GM12878 (cell line): ENCODE results near the gene HMGB2. TPM values are rescaled to one million over a fixed set of nuclear protein-coding genes. Genes with fewer than 3 reads are reported as not detected.

Source experiments
- DPF2 ChIP-seq: fragments of 450-650 bp; IDR thresholded peaks from 2 replicates; pipeline ENCODE4 v1.6.1; 2017; ENCODE audit warnings: mild to moderate bottlenecking
- MXI1 ChIP-seq: fragments of 150-350 bp; IDR thresholded peaks from 2 replicates; pipeline ENCODE4 v1.6.1; 2011; ENCODE audit warnings: low read depth, mild to moderate bottlenecking, inconsistent platforms, low read length, improper control_type of control experiment
- NR2C2 ChIP-seq: IDR thresholded peaks from 2 replicates; pipeline ENCODE4 v1.6.1; 2011; ENCODE audit warnings: borderline replicate concordance, low read depth; ENCODE audit not compliant: control insufficient read depth, insufficient read length
- SMARCA5 ChIP-seq: fragments of 450-650 bp; IDR thresholded peaks from 2 replicates; pipeline ENCODE4 v1.6.1; 2017; ENCODE audit warnings: mild to moderate bottlenecking
- SP1 ChIP-seq: IDR thresholded peaks from one replicate; pipeline ENCODE4 v1.6.1; 2011; ENCODE audit warnings: low read depth, low read length
- TAF1 ChIP-seq: IDR thresholded peaks from 2 replicates; pipeline ENCODE4 v1.6.1; 2011; ENCODE audit warnings: mild to moderate bottlenecking, low read depth, low read length, borderline replicate concordance
- TBL1XR1 ChIP-seq: IDR thresholded peaks from 2 replicates; pipeline ENCODE4 v1.6.1; 2012; ENCODE audit warnings: low read depth, low read length, improper control_type of control experiment
- TCF3 ChIP-seq: IDR thresholded peaks from 2 replicates; pipeline ENCODE4 v1.6.1; 2012; ENCODE audit warnings: low read depth, mild to moderate bottlenecking, low read length, borderline replicate concordance; ENCODE audit not compliant: insufficient read depth
- ZNF207 ChIP-seq: fragments of 450-650 bp; IDR thresholded peaks from 2 replicates; pipeline ENCODE4 v1.6.1; 2014; ENCODE audit warnings: antibody characterized with exemption, mild to moderate bottlenecking, borderline replicate concordance
- polyA plus RNA-seq, 11 experiments: library from polyadenylated mRNA; depleted of rRNA in 4 of 11; unstranded in 6 of 11; stranded (reverse) in 5 of 11; fragments of >200 nt; fragmentation: Nextera tagmentation in 4 of 11; fragmentation: Illumina TruSeq in 1 of 11; extraction: Ambion mirVana in 4 of 11; extraction: Trizol in 1 of 11; gene quantifications; 1 replicate in 1 of 11; 2 replicates in 10 of 11; pipeline versions ENCODE4 v1.2.1 to v1.2.3, GENCODE V29; 2011 to 2016; ENCODE audit warnings: inconsistent platforms in 2 of 11, missing spikeins in 2 of 11, low read depth in 1 of 11
- total RNA-seq, 4 experiments: library from RNA; depleted of rRNA in 3 of 4; stranded (reverse); fragments of >200 nt in 3 of 4; fragmentation: Illumina TruSeq in 1 of 4; extraction: Trizol in 1 of 4; gene quantifications; 2 replicates each; pipeline versions ENCODE4 v1.2.1 to v1.2.3, GENCODE V29; 2013 to 2021
- TF ChIP-seq, protein P1 (sequence below): fragments of 450-650 bp; conservative IDR thresholded peaks from 2 replicates; pipeline ENCODE4 v1.6.1; 2017; ENCODE audit warnings: mild to moderate bottlenecking, moderate library complexity
- TF ChIP-seq, protein P2 (sequence below): fragments of 150-350 bp; IDR thresholded peaks from 2 replicates; pipeline ENCODE4 v1.6.1; 2016; ENCODE audit warnings: low read depth, low read length

Gene HMGB2
- total and polyA plus RNA-seq, 10 of the 15 experiments (the other 5 are each of a cell fraction or from before 2014, with no cell fraction given), result 260 to 961 (median 668) TPM

DNA sequence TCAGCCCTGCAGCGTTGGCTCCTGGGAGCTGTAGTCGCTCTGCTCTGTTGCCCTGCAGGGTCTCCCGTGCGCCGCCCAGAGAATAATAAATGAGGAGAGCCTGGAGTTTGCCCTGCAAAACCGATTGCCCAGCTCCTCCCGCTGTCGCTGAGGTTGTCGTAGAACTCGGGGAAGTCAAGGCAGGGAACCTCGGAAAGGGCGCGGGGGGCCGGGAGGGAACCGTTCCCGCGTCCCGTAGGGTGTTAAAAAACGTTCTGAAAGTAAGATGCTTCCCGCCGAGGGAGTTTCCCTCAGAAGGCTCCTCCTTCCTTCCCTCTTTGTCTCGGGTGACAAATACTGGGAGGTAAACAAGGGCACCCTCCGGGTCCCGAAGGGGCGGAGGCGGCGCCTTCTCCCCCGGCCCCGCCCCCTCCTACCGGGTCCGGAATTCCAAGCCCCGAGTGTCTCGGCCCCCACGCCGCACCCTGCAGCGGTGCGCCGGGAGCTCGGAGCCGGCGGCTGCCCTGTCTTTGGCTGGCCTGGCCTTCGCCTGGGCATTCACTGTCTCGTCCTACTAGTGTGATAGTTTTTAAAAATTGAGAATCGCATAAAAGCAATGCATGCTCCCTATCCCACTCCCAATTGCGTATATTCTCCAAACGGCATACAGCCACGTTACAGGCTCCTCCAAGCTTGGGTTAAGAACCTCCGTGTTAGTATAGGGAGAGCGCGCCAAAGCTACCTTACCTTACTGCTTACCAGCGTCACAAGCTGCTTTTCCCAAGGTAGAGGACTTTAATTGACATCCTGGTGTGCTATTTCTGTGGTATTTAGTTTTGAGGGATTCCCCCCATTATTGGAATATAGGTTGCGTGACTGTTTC lies 964 bp upstream of the HMGB2 start (continued):
- no peak for TF ChIP-seq TCF3
- no peak; the same call in 1 of the 2 replicates for TF ChIP-seq MXI1
- peak; percentile 56; the same call in 1 of the 2 replicates for TF ChIP-seq ZNF207
- no peak; the same call in 1 of the 2 replicates for TF ChIP-seq DPF2
- no peak for TF ChIP-seq SP1
- TF ChIP-seq, protein P1, sequence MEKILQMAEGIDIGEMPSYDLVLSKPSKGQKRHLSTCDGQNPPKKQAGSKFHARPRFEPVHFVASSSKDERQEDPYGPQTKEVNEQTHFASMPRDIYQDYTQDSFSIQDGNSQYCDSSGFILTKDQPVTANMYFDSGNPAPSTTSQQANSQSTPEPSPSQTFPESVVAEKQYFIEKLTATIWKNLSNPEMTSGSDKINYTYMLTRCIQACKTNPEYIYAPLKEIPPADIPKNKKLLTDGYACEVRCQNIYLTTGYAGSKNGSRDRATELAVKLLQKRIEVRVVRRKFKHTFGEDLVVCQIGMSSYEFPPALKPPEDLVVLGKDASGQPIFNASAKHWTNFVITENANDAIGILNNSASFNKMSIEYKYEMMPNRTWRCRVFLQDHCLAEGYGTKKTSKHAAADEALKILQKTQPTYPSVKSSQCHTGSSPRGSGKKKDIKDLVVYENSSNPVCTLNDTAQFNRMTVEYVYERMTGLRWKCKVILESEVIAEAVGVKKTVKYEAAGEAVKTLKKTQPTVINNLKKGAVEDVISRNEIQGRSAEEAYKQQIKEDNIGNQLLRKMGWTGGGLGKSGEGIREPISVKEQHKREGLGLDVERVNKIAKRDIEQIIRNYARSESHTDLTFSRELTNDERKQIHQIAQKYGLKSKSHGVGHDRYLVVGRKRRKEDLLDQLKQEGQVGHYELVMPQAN, result peak; percentile 81; the same call in 1 of the 2 replicates
- peak; percentile 3; the same call in 1 of the 2 replicates for TF ChIP-seq TAF1
- no peak for TF ChIP-seq TBL1XR1
- TF ChIP-seq NR2C2, result no peak
- TF ChIP-seq, protein P2, sequence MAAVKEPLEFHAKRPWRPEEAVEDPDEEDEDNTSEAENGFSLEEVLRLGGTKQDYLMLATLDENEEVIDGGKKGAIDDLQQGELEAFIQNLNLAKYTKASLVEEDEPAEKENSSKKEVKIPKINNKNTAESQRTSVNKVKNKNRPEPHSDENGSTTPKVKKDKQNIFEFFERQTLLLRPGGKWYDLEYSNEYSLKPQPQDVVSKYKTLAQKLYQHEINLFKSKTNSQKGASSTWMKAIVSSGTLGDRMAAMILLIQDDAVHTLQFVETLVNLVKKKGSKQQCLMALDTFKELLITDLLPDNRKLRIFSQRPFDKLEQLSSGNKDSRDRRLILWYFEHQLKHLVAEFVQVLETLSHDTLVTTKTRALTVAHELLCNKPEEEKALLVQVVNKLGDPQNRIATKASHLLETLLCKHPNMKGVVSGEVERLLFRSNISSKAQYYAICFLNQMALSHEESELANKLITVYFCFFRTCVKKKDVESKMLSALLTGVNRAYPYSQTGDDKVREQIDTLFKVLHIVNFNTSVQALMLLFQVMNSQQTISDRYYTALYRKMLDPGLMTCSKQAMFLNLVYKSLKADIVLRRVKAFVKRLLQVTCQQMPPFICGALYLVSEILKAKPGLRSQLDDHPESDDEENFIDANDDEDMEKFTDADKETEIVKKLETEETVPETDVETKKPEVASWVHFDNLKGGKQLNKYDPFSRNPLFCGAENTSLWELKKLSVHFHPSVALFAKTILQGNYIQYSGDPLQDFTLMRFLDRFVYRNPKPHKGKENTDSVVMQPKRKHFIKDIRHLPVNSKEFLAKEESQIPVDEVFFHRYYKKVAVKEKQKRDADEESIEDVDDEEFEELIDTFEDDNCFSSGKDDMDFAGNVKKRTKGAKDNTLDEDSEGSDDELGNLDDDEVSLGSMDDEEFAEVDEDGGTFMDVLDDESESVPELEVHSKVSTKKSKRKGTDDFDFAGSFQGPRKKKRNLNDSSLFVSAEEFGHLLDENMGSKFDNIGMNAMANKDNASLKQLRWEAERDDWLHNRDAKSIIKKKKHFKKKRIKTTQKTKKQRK, result no peak
- no peak for TF ChIP-seq SMARCA5
